HepG2 (cell line): ENCODE measurements around the gene NEAT1. TPM values are rescaled to one million over a fixed set of nuclear protein-coding genes. Genes with fewer than 3 reads are reported as not detected.
A peak's percentile ranks its signal among the peaks of the same experiment; 100 is the strongest.

ENCODE experiments used
- ATAC-seq: fragments of 200-7000 bp; cut with Tn5 transposase; 3 replicates; pipeline ENCODE4 v1.9.1; 2020; ENCODE audit warnings: mild to moderate bottlenecking, moderate library complexity
- BruUV-seq: library from RNA; stranded (reverse); fragments of 400-500 nt; replicated peaks from 2 replicates; lab custom pipeline; 2021; lab: Mats Ljungman, UMichigan
- CTCF ChIA-PET: fragments of 300-600 bp; formaldehyde crosslinking; extraction: SDS; loops from one replicate; lab custom pipeline; 2021; ENCODE audit warnings: low total read pairs, inconsistent platforms, low intra/inter-chr PET ratio; lab: Yijun Ruan, JAX
- POLR2A ChIA-PET: fragments of 350-600 bp; sonication (Branson Sonifier 250); formaldehyde crosslinking; loops from one replicate; lab custom pipeline; 2020; ENCODE audit warnings: antibody characterized with exemption, inconsistent platforms; lab: Yijun Ruan, JAX
- DNase-seq: peaks from one replicate; pipeline ENCODE4 v3.0.0-alpha.2; 2015; ENCODE audit warnings: low spot score
- FAIRE-seq: peaks from 3 replicates; lab custom pipeline; 2011; peaks lifted over from hg19 to GRCh38; lab: Jason Lieb, UNC
- H2AFZ ChIP-seq: one replicate; pipeline ENCODE4 v1.6.1; 2011; ENCODE audit warnings: low read length, inconsistent platforms
- H3K27ac ChIP-seq: fragments of 300-600 bp; 3 replicates; pipeline ENCODE4 v1.8.0; 2011; ENCODE audit warnings: mixed run types, mild to moderate bottlenecking, mixed read lengths, low read length, inconsistent platforms; ENCODE audit not compliant: insufficient read depth; ENCODE audit errors: extremely low read length
- H3K27me3 ChIP-seq, 2 experiments: fragments of 200-600 bp in 1 of 2; 2 replicates in 1 of 2; 3 replicates in 1 of 2; pipeline versions ENCODE4 v1.6.0 to v1.8.0; 2011; ENCODE audit warnings: low read length in 2 of 2, mild to moderate bottlenecking in 2 of 2, moderate library complexity in 2 of 2, inconsistent platforms in 1 of 2; ENCODE audit not compliant: insufficient read depth in 2 of 2, control insufficient read depth in 1 of 2
- H3K36me3 ChIP-seq, 2 experiments: fragments of 200-600 bp in 1 of 2; replicated peaks in 1 of 2; 2 replicates in 1 of 2; 3 replicates in 1 of 2; pipeline versions ENCODE4 v1.5.1 to v1.8.0; 2011; ENCODE audit warnings: low read length in 2 of 2, inconsistent platforms in 1 of 2; ENCODE audit not compliant: insufficient read depth in 2 of 2, control insufficient read depth in 1 of 2
- H3K4me1 ChIP-seq: 2 replicates; pipeline ENCODE4 v1.5.1; 2012; ENCODE audit warnings: low read length, inconsistent platforms; ENCODE audit not compliant: insufficient read depth
- H3K4me2 ChIP-seq: 2 replicates; pipeline ENCODE4 v1.6.0; 2011; ENCODE audit warnings: low read depth, low read length, inconsistent platforms
- H3K4me3 ChIP-seq, 3 experiments: fragments of 200-600 bp in 1 of 3; sonication (generic), shearing (Covaris generic) in 1 of 3; replicated peaks in 1 of 3; 2 replicates each; pipeline ENCODE4 v1.5.1; 2011 to 2016; ENCODE audit warnings: low read length in 3 of 3, inconsistent platforms in 2 of 3, low read depth in 2 of 3, mild to moderate bottlenecking in 2 of 3, control low read depth in 1 of 3, mixed read lengths in 1 of 3; ENCODE audit not compliant: insufficient read depth in 1 of 3
- H3K79me2 ChIP-seq: one replicate; pipeline ENCODE4 v1.6.1; 2011; ENCODE audit warnings: low read length, inconsistent platforms; ENCODE audit not compliant: insufficient read depth
- H3K9ac ChIP-seq: 2 replicates; pipeline ENCODE4 v1.6.0; 2011; ENCODE audit warnings: mild to moderate bottlenecking, low read depth, low read length, inconsistent platforms; ENCODE audit not compliant: insufficient read depth
- H3K9me3 ChIP-seq: 2 replicates; pipeline ENCODE4 v1.5.1; 2012; ENCODE audit warnings: mild to moderate bottlenecking, low read length
- H4K20me1 ChIP-seq: 2 replicates; pipeline ENCODE4 v1.6.0; 2011; ENCODE audit warnings: inconsistent platforms, mild to moderate bottlenecking, low read length, moderate library complexity; ENCODE audit not compliant: insufficient read depth
- CHD2 ChIP-seq: IDR thresholded peaks from 2 replicates; pipeline ENCODE4 v1.6.1; 2011; ENCODE audit warnings: low read depth, low read length, improper control_type of control experiment
- GATAD2A ChIP-seq: IDR thresholded peaks from 2 replicates; pipeline ENCODE4 v1.6.1; 2016
- HDAC1 ChIP-seq: sonication (generic); formaldehyde crosslinking; IDR thresholded peaks from 2 replicates; pipeline ENCODE4 v1.5.1; 2020; ENCODE audit warnings: mild to moderate bottlenecking, missing genetic modification reagents
- HNF4A ChIP-seq: sonication (generic); formaldehyde crosslinking; IDR thresholded peaks from 2 replicates; pipeline ENCODE4 v1.4.0; 2020; ENCODE audit warnings: missing genetic modification reagents
- ISX ChIP-seq: sonication (generic); formaldehyde crosslinking; conservative IDR thresholded peaks from 2 replicates; pipeline ENCODE4 v1.5.0; 2020; ENCODE audit warnings: missing genetic modification reagents
- NFIB ChIP-seq: sonication (generic); formaldehyde crosslinking; IDR thresholded peaks from 2 replicates; pipeline ENCODE4 v1.9.0; 2021; ENCODE audit warnings: missing genetic modification reagents, mild to moderate bottlenecking, borderline replicate concordance
- NPAS2 ChIP-seq: sonication (generic); formaldehyde crosslinking; IDR thresholded peaks from 2 replicates; pipeline ENCODE4 v1.8.0; 2022; ENCODE audit warnings: mild to moderate bottlenecking, missing genetic modification reagents, borderline replicate concordance
- RCOR2 ChIP-seq: IDR thresholded peaks from 2 replicates; pipeline ENCODE4 v1.6.1; 2016; ENCODE audit warnings: missing biosample characterization, missing genetic modification reagents
- TEAD3 ChIP-seq: optimal IDR thresholded peaks from 2 replicates; pipeline ENCODE3; 2016; ENCODE audit warnings: borderline replicate concordance
- THAP11 ChIP-seq: IDR thresholded peaks from 2 replicates; pipeline ENCODE4 v1.6.1; 2016; ENCODE audit warnings: missing biosample characterization, missing genetic modification reagents
- TOE1 ChIP-seq: sonication (generic); formaldehyde crosslinking; IDR thresholded peaks from 2 replicates; pipeline ENCODE4 v1.4.0; 2020; ENCODE audit warnings: mild to moderate bottlenecking, missing genetic modification reagents
- ZNF138 ChIP-seq: sonication (generic); formaldehyde crosslinking; IDR thresholded peaks from 2 replicates; pipeline ENCODE4 v1.5.0; 2020; ENCODE audit warnings: mild to moderate bottlenecking, low read depth, missing genetic modification reagents
- ZNF790 ChIP-seq: sonication (generic); formaldehyde crosslinking; IDR thresholded peaks from 2 replicates; pipeline ENCODE4 v1.8.0; 2022; ENCODE audit warnings: missing genetic modification reagents, mild to moderate bottlenecking, borderline replicate concordance
- ZNF83 ChIP-seq: sonication (generic); formaldehyde crosslinking; IDR thresholded peaks from 2 replicates; pipeline ENCODE4 v1.4.0; 2020; ENCODE audit warnings: missing genetic modification reagents, mild to moderate bottlenecking, borderline replicate concordance
- WGBS: methylation state at CpG from one replicate; pipeline ENCODE4 v1.1.6; 2017; ENCODE audit warnings: low lambda C conversion rate; 5-methylcytosine and 5-hydroxymethylcytosine counted together
- in situ Hi-C: cut with HindIII; loops from 2 replicates; pipeline ENCODE4 v1.10.0; 2017; ENCODE audit warnings: low pct_unique_long_range_greater_than_20kb; ENCODE audit not compliant: extremely low pct_ligation_motif_present
- intact Hi-C: fragments of 100-400 bp; cut with micrococcal nuclease; formaldehyde crosslinking; loops from one replicate; pipeline ENCODE4 v1.10.0; 2022; ENCODE audit not compliant: unreplicated experiment
- polyA plus RNA-seq, 8 experiments: library from polyadenylated mRNA; depleted of rRNA in 3 of 8; stranded (reverse) in 7 of 8; unstranded in 1 of 8; fragments of >200 nt; fragmentation: Illumina TruSeq in 4 of 8; extraction: Trizol in 4 of 8; gene quantifications; 2 replicates each; pipeline versions ENCODE4 v1.2.1 to v1.2.3, GENCODE V29; 2011 to 2016; ENCODE audit warnings: low read depth in 4 of 8, missing spikeins in 1 of 8, mixed read lengths in 1 of 8; ENCODE audit not compliant: insufficient read depth in 1 of 8
- total RNA-seq, 5 experiments: library from RNA; depleted of rRNA; stranded (reverse); fragments of >200 nt; fragmentation: Illumina TruSeq; extraction: Trizol; gene quantifications; 2 replicates each; pipeline ENCODE4 v1.2.3, GENCODE V29; 2016; ENCODE audit warnings: low read depth in 1 of 5

Gene NEAT1
- total and polyA plus RNA-seq, 2 of the 13 experiments (the other 11 are each of a cell fraction or from before 2014, with no cell fraction given), result 20.5 to 41.2 TPM

DNA sequence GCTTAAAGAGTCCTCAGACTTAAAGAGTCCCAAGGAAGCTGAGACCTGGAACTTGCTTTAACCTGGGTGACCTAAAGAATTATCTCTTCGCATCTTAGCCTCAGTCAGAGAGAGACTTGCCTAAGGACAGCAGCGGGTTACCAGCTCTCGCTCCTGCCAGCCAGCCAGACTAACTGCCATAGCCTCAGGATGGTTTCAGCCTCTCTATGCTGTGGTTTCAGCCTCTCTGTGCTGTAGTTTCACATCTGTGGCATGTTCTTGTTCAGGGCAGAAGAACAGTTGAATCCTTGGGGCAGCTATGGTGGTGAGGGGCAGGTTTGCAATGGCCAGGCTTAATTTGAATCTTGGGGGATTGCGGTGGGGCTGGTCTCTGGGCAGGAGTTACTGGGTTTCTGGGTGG lies 33.9 kb upstream of the NEAT1 start:
- BruUV-seq, result no TSS peak
- H2AFZ ChIP-seq, result no peak overlapping the region
- no peak for ATAC-seq
- no peak for FAIRE-seq
- H3K4me3 ChIP-seq, result no peak overlapping the region
- peaks cover 51% of the 10 kb centered on the region for H3K4me1 ChIP-seq
- DNase-seq, result no peak
- no peak overlapping the region for H3K27ac ChIP-seq
- H3K9ac ChIP-seq, result no peak overlapping the region
- H3K79me2 ChIP-seq, result no peaks in the 10 kb centered on the region
- CTCF ChIA-PET, result no interaction called here
- POLR2A ChIA-PET, result interaction anchor here (1.0 to 16.8 kb wide), 3 partner anchors 10 to 32 kb away, joined by 3 to 433 read pairs (median 3); partner anchors contain the start of gene NEAT1
- H4K20me1 ChIP-seq, result no peaks in the 10 kb centered on the region
- H3K36me3 ChIP-seq, result peaks cover 4 to 5% of the 10 kb centered on the region in 2 experiments; a peak in 2 of 5 replicates
- WGBS, result 96% methylated on average over 4 of the region's 4 CpGs
- no peaks in the 10 kb centered on the region for H3K9me3 ChIP-seq
- TF ChIP-seq ZNF83 (CRISPR knock-in tag) (no peak), GATAD2A (no peak), CHD2 (no peak), THAP11 (CRISPR knock-in tag) (no peak), ZNF138 (CRISPR knock-in tag) (no peak), TOE1 (CRISPR knock-in tag) (no peak), TEAD3 (CRISPR knock-in tag) (no peak), ZNF790 (no peak), ISX (CRISPR knock-in tag) (no peak), NPAS2 (CRISPR knock-in tag) (no peak), RCOR2 (CRISPR knock-in tag) (no peak), NFIB (CRISPR knock-in tag) (no peak), HNF4A (CRISPR knock-in tag) (no peak), HDAC1 (CRISPR knock-in tag) (no peak)
- intact Hi-C loops, result no loop called here
- no peaks in the 10 kb centered on the region for H3K27me3 ChIP-seq
- in situ Hi-C loops, result no loop called here
- H3K4me2 ChIP-seq, result peak overlapping the region; percentile 7; the same call in 1 of the 2 replicates
